HTERT RPE-1 (cell line): ENCODE data around the gene GLYR1.

Source experiments
- in situ Hi-C: fragments of 300-500 bp; cut with MboI; formaldehyde crosslinking; loops from 4 replicates; pipeline ENCODE4 v1.14.3; 2020; ENCODE audit warnings: low sequenced_read_pairs

Gene GLYR1

DNA sequence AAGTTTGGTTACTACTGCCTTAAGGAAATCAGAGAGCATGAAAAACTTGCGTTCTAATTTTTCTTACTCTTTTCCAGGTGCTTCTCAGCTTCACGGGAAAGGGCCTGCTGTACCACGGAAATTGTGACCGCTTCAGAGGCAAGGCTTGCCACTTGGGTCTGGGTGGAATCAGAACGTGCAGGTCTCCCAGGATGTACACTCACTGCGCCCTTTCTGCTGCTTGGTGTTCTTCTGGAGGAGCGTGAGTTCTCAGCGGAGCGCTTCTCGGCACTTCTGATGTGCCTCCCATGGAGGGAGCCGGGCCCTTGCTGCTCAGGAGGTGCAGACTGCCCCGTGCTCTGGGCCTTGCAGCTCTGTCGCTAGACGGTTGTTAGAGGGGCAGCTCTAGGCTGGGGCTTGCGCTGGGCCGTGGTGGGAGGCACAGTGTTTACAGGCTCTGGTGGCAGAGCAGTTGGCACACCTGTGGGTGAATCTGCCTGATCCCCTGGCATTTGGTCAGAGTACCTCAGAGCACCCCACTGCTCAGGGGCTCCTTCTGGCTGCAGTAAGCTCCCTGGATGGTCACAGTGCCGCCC lies 33.0 kb upstream of the GLYR1 start:
- in situ Hi-C loops: no loop called here

DNA sequence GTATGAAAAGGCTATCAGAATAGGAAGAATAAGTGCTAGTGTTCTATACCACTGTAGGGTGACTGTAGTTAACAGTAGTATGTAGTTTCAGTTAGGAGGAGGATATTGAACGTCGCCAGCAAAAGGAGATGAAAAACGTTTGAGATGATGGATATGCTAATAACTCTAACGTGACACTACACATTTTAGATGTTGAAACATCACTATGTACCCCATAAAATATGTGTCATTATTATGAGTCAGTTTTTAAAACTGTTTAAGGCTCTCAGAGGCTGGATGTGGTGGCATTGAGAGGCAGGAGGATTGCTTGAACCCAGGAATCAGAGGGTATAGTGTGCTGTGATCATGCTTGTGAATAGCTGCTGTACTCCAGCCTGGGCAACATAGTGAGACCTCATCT lies 32.0 kb upstream of the GLYR1 start:
- in situ Hi-C loops: no loop called here

DNA sequence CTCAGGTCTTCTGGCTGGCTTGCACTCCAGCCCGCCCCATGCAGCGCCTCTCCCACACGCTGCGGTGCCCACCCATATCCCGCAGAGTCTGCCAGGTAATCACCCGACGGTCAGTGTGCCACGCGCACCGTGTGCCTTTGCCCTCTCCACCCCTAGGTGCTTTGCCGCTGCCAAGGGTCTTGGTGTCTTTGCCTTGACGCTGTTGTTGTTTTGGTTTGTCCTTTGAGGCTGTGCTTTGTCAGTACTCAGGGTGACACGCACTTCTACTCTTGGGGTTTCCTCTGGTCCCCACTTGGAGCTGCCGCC lies 30.2 kb upstream of the GLYR1 start:
- in situ Hi-C loops: no loop called here

DNA sequence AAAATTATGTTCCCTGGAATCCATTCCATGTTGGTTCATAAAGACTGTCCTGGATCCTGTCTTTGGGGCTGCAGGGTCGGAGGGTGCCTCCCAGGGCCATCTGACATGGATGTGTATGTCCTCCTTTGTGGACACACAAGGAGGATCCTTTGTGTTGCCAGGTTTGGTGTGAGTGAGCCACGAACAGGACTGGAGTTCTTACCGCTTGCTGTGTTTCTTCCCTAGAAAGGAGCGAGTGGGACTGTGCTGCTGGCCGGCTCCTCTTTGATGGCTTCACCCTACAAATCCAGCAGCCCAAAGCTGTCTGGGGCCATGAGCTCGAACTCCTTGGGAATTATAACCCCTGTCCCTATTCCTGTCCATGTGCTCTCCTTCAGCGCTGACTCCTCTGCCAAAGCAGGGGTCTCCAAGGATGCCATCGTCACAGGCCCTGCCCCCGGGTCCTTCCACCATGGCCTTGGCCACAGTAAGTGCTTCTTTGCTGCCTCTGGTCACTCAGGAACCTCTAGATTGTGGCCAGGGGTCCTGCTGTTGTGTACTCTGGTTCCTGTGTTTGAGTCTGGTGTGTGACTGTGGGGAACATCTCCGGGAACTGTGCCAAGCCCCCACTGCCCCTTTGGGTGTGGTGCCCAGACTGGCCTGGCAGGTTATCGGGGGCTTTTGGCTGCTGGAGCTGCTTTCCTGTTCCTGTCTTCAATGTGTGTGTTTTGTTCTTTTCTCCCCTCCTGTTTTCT lies 29.7 kb upstream of the GLYR1 start:
- in situ Hi-C loops: no loop called here

DNA sequence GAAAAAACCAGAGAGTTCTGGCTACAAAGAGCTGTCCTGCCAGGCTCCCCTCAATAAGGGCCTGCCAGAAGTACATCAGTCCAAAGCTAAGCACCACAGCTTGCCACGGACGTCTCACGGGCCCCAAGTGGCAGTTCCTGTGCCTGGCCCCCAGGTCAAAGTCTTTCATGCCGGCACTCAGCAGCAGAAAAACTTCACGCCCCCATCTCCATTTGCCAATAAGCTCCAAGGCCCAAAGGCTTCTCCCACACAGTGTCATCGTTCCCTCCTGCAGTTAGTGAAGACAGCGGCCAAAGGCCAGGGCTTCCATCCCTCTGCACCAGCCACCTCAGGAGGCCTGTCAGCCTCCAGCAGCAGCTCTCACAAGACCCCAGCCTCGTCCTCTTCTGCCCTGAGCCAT lies 27.6 kb upstream of the GLYR1 start:
- in situ Hi-C loops: no loop called here

DNA sequence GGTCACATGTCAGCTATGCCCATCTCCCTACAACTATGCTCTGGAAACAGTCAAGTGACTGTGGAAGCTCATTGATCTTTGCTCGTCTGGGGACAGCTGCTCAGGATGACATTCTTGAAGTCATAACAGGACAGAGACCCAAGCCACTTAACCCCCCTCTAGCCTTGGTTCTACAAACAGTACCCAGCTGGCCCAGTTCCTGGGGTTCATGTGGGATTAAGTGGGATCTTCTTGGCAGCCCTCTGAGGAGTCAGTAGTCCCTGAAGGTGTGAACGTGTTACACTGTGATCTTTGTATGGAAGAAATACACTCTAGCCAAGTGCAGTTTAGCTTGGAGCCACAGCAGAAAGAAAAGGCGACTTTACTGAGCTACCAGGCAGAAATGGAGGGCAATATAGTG lies 26.0 kb upstream of the GLYR1 start:
- in situ Hi-C loops: no loop called here

DNA sequence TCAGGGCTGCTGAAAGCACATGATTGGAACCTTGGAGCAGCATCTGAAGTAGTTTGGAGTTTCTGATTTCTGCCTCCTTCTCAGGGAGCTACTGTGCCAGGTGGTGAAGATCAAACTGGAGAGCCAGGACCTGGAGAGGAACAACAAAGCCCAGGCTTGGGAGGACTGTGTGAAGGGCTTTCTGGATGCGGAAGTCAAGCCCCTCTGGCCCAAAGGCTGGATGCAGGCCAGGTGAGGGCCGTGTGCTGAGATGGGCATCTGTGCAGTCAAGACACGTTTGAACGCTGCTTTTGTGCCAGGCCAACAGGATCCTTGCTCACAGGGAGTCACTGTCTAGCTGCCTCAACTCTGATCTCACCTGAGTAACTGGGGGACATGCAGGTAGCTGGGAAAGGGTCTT lies 24.0 kb upstream of the GLYR1 start:
- in situ Hi-C loops: no loop called here

DNA sequence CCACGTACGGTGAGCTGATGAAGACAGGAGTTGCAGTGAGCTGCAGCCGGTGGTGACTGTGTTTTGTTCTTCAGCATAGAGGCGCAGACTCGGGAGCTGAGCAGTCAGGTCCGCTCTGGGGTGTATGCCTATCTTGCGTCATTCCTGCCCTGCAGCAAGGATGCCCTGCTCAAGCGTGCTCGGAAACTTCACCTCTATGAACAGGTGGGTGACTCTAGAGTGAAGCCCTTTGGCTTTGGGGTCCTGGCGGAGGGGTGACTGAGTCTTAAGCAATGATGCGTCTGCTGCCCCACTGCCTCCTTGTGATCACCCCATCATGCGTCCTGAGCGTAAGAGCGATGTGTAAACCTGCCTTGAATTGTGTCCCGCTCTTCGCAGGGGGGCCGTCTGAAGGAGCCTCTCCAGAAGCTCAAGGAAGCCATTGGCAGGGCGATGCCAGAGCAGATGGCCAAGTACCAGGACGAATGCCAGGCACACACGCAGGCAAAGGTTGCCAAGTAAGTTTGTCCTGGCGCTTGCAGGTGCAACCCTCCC lies 23.1 kb upstream of the GLYR1 start:
- in situ Hi-C loops: no loop called here

DNA sequence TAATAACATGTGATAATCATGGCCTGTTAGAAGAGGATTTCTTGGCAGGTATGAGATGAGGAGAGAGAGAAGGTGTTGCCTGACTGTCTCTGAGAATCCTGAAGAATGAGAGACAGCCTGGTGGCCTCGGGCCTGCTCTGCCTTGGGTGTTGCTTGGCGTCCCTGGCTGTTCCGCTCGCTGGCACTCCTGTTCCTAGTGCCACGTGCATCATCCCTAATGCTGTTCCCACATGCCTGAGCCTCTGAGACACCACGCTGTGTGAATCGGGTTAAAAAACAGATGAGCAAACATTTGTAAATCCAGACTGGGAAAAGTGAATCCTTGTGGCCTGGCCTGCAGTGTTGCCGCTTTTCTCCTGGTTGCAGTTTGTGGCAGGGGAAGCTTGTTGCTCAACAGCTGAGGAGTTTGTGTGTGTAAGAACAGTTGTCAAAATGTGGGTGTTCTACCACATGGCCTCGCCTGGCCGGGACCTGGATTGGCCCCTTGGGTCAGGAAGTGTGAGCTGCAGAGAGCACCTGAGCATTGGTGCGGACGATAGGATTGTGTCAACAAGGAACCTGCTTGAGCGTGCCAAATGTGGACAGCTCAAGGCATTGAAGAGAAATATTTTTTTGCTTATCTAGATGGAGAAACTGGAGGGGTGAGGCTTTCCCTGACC lies 22.2 kb upstream of the GLYR1 start:
- in situ Hi-C loops: no loop called here

DNA sequence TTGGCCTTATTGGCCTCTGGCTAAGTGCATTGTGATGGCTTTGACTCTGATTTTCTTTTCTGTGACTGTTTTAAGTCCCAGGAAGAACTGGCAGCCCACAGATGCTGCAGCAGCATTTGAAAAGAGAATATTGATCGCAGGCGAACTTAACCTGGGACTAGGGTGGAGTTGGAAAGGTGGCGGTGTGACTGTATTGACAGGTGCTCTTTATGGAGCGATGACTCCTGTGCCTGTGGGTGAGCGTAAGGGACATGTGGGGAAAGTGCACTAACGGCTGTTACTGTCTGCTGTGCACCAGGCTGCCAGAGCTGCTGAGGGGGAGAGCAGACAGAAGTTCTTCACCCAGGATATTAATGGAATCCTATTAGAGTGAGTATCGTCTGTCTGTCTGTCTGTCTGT lies 21.4 kb upstream of the GLYR1 start:
- in situ Hi-C loops: no loop called here

DNA sequence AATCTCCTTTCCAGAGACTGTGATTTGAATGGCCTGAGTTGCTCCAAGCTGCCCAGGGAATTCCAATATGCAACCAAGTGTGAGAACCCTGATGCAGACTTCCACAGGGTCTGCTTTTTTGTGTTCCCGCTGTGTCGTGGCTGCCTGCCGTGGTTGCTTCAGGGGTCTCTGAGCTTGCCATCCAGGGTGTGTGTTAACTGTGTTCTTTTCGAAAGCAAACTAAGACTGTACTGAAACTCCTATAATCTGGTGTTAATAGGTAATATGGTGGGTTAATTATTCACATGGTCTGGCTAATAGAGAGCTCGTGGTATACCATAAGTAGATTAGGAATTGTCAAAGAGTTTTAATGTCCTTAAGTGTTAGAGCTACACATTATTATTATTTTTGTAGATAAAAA lies 20.9 kb upstream of the GLYR1 start:
- in situ Hi-C loops: no loop called here

DNA sequence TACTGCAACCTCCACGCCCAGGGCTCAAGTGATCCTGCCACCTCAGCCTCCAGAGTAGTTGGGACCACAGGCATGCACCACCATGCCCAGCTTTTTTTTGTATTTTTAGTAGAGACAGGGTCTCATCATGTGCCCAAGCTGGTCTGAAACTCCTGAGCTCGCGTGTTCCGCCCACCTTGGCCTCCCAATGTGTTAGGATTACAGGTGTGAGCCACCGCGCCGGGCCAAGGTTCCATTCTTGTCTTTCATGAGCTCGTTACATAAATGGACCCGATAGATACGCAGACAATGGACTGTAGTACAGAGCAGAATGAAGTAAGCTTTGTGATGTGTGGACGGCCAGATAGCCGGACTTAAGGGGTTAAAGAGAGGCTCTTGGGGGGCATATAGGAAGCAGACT lies 19.5 kb upstream of the GLYR1 start:
- in situ Hi-C loops: no loop called here

DNA sequence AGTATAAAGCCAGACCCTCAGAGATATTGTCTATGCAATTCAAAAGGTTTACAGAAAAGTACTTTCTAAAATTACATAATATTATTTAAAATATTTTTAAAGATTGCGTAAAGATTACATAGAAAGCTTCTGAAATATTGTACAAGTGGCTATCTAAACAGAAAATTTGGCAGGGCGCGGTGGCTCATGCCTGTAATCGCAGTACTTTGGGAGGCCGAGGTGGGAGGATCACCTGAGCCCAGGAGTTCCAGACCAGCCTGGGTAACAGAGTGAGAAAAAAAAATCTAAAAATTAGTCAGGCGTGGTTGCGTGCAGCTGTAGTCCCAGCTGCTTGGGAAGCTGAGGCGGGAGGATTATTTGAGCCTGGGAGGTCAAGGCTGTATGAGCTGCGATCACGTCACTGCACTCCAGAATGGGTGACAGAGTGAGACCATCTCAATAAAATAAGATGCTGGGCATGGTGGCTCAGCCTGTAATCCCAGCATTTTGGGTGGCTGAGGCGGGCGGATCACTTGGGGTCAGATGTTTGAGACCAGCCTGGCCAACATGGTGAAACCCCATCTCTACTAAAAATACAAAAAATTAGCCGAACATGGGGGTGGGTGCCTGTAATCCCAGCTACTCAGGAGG lies 18.3 kb upstream of the GLYR1 start:
- in situ Hi-C loops: no loop called here

DNA sequence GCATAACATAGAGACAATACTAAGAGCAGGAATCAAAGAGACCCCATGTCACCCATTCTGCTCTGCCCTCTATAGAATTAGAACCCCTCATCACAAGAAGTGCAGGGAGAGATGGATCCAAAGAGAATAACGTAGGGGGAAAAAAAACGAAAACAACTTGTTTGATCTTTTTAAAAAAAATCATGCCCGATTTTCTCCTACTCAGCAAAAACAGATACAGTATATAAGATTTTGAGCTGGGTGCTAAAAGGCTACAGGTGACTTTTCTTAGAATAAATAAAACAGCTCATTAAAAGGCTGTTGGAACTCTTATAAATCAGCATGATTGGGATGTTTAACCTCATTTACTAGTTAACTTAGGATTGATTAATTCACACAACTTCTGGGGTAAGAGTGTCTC lies 17.6 kb upstream of the GLYR1 start:
- in situ Hi-C loops: no loop called here

DNA sequence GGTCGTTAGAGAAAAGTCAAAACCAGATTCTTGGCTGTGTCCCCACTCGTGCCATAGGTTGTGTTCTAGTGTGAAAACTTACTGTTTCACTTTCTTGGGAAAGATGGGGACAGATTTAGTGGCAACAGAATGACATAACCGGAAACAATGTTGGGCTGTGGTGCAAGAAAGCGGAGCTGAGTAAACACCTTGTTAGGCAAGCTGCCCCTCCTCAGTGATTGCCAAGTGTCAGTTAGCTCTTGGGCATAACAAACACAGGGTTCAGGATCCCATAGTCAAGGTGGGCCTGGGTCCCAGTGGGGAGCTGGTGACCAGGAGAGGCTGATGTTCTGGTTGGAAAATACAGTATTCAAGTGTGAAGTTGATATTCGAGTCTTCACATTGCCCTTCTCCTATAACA lies 15.6 kb upstream of the GLYR1 start:
- in situ Hi-C loops: no loop called here

DNA sequence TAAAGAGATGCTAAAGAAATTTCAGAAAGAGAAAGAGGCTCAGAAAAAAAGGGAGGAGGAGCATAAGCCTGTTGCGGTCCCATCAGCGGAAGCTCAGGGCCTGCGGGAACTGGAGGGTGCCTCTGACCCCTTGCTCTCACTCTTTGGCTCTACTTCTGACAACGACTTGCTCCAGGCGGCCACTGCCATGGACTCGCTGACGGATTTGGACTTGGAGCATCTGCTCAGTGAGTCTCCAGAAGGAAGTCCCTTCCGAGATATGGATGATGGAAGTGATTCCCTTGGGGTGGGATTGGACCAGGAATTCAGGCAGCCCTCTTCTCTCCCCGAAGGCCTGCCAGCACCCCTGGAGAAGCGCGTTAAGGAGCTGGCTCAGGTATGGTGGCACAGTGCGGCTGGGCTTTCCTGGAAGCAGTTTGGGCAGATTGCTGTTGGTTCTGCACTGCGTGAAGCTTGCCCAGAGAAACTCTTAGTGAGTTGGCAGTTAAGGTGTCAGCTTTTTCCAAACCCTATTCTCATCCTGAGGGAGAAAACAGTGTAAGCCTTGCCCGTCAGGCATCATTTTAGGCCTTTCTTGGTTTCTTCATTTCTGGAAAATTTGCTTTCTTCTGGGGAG lies 13.7 kb upstream of the GLYR1 start:
- in situ Hi-C loops: no loop called here

DNA sequence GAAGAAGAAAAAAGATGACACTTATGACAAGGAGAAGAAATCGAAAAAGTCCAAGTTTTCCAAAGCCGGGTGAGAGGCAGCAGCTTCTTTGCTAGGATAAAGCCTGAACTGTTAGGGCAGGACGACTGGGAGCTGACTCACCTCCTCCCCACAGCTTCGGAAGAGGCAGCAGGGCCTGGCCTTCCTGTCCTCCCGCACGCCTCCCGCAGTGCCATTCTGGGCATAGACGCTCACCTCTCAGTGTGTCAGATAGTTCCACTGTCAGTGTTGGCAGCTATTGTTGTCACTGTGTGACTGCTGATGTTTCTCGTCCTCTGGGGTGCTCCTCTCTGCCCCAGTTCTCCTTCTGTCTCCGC lies 12.8 kb upstream of the GLYR1 start:
- in situ Hi-C loops: no loop called here

DNA sequence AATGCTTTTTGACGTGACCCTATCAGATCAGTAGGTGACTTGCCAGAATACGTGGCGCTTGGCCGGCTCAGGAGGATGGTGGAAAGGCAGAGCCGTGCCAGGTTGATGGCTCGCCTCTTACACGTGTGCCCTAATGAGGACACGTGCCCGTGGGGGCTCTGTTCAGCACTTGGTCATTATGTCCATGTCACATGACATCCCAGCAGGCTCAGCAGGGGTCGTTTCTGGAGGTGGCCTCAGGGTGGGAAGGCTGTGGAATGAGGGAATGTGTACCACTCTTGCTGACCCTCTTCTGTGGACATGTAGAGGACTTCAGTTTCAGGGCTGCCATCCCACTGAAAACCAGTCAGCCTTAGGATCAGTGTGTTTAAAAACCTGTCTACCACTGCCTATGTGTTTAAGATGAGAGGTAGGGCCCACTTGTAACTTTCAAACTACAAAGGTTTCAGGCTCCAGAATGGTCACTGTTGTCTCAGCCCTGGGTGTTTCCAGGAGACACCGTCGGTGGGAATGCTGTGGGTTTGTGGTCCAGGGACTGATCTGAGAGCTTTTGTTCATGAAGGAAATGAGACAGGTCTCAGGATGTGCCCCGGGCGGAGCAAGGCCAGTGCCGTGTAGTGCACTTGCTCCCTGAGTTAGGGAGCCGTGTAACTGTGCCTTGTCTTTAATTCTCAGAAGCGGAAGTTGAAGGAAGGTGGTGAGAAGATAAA lies 12.3 kb upstream of the GLYR1 start:
- in situ Hi-C loops: no loop called here

DNA sequence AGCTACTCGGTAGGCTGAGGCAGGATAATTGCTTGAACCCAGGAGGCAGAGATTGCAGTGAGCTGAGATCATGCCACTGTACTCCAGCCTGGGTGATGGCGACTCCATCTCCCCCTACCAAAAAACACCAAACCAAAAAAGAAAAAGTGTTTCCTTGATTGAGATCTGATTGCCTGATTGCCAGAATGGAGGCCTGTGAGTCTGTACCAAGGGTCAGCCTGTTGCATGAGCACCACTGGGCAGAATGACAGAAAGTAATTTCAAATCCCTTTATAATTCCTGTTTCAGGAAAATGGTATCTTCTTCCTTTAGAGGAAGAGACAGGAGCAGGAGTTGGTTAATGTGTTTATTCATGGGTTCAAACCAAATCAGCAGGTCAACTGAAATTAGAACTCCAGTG lies 8.7 kb upstream of the GLYR1 start:
- in situ Hi-C loops: no loop called here

DNA sequence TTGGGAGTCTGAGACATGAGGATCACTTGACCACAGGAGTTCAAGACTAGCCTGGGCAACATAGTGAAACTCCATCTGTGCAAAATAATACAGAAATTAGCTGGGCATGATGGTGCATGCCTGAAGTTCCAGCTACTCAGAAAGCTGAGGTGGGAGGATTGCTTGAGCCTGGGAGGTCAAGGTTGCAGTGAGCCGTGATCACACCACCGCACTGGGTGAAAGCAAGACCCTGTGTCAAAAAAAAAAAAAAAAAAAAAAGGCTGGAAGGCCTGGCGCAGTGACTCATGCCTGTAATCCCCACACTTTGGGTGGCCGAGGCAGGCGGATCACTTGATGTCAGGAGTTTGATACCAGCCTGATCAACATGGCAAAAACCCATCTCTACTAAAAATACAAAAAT lies 8.3 kb upstream of the GLYR1 start:
- in situ Hi-C loops: no loop called here

DNA sequence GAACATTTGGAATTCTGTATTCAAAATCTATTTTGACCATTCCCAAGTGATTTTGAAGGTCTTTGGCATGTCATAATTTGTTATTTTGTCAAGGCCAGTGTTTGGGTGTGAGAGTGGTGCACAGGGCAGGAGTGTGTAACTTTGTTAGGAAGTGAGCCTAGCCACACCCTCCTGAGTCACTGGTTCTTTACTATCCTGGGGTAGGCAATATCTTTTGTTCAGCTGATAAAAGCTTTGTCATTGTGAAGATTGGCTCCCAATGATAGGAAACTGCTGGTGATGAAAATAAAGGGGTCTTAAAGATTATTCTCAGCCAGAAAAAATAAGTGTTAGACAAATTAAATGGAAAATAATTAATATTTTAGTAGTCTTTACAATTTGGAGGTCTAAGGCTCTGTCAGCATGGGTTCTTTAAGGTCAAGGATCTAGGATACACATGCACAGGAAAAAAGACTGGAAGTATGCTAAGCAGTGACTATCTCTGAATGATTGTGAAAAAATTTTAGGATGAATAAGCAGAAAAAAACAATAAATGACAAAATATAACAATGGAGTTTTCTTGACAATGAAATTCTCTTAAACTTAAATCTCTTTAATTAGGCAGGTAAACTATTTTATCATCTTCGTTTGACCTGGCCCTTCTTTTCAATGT lies 5.3 kb upstream of the GLYR1 start:
- in situ Hi-C loops: no loop called here
